Measurements from ENCODE around the gene ARHGAP22.

The ARHGAP22 gene

DNA sequence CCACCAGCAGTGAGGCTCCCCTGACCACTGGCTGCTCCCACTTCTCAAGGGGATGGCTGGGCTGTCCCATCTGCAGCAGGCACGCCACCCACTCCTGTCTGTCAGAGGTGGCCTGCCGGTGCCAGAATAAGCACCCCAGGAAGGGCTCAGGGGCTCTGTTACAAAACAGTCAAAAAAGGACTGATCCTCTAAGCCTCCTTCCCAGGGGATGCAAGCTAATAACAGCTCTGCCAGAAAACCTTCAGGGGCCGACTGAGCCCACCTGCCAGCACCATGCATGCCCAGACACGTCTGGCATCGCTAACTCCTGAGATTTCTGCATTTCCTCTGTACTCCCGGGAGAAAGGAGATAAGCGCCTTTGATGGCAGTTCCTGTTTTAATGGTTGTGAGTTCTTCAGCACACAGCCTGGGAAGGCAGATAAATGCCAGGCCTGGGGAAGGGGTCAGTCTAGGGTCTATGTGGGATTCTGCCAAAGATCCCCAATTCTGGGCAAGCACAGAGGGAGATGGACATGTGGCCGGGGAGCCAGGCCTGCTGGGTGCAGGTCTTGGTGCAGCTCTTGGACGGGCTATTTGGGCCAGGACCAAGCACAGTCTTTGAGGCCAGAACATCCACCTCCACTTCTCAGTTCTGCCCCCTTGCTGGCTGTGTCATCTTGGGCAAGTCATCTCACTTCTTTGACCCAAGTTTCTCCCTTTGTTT, 128.4 kb downstream of the ARHGAP22 start:
- H4K20me1 ChIP-seq = peaks cover 0 to 18% (median 0%) of the 10 kb centered on the region in 11 experiments; a peak in 3 of 22 replicates
- peaks cover 0 to 7% (median 0%) of the 10 kb centered on the region in 11 experiments; a peak in 2 of 22 replicates for H3K9me3 ChIP-seq (replicated peaks in 1 of 11)
- H3K4me1 ChIP-seq = peaks cover 31 to 65% (median 52%) of the 10 kb centered on the region in 10 experiments
- H3K4me2 ChIP-seq = peak overlapping the region; percentile 46 to 99 (median 90)
- H3K4me3 ChIP-seq = peak overlapping the region in 2 of 10 experiments; percentile 5 to 32; a peak in 3 of 20 replicates
- peaks cover 0 to 5% (median 0%) of the 10 kb centered on the region in 11 experiments; a peak in 2 of 22 replicates for H3K36me3 ChIP-seq
- peak overlapping the region in 6 of 11 experiments; percentile 42 to 78 (median 74); a peak in 13 of 22 replicates for H3K27ac ChIP-seq
- no peak for TF ChIP-seq Cebpa-rat (IDR thresholded peaks at IDR 0.05)
- no peaks in the 10 kb centered on the region for H3K27me3 ChIP-seq
- H3K9ac ChIP-seq = peak overlapping the region in 4 of 11 experiments; percentile 39 to 64 (median 58); a peak in 8 of 22 replicates

DNA sequence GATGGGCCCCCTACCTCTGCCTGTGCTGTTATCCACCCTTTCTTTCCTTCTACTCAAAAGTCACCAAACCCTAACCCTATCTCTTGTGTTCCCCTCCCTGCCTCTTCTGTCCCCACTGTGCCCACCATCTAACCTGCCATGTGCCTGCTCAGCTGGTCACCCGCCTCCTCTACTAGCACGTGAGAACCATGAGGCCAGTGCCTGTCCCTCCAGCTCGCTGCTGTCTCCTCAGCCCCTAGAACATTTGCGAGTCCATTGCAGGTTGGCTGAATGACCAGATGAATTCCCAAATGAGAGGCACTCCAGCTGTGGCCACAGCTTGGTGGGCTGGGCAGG, 129.0 kb downstream of the ARHGAP22 start:
- no peaks in the 10 kb centered on the region for H3K27me3 ChIP-seq
- H3K9ac ChIP-seq = peak overlapping the region in 4 of 11 experiments; percentile 39 to 64 (median 58); a peak in 8 of 22 replicates
- H3K9me3 ChIP-seq (replicated peaks in 1 of 11) = peaks cover 0 to 7% (median 0%) of the 10 kb centered on the region in 11 experiments; a peak in 2 of 22 replicates
- H3K4me1 ChIP-seq = peaks cover 36 to 68% (median 51%) of the 10 kb centered on the region in 10 experiments
- TF ChIP-seq Cebpa-rat (IDR thresholded peaks at IDR 0.05) = no peak
- peaks cover 0 to 18% (median 0%) of the 10 kb centered on the region in 11 experiments; a peak in 3 of 22 replicates for H4K20me1 ChIP-seq
- H3K4me3 ChIP-seq = peak overlapping the region in 2 of 10 experiments; percentile 5 to 32; a peak in 3 of 20 replicates
- H3K4me2 ChIP-seq = peak overlapping the region; percentile 46 to 99 (median 90)
- H3K36me3 ChIP-seq = peaks cover 0 to 5% (median 0%) of the 10 kb centered on the region in 11 experiments; a peak in 2 of 22 replicates
- peak overlapping the region in 6 of 11 experiments; percentile 42 to 78 (median 74); a peak in 13 of 22 replicates for H3K27ac ChIP-seq

- H3K27ac ChIP-seq = peak overlapping the region in 5 of 11 experiments; percentile 50 to 78 (median 76); a peak in 8 of 22 replicates
- peaks cover 0 to 5% (median 0%) of the 10 kb centered on the region in 11 experiments; a peak in 2 of 22 replicates for H3K36me3 ChIP-seq
- peaks cover 0 to 7% (median 0%) of the 10 kb centered on the region in 11 experiments; a peak in 2 of 22 replicates for H3K9me3 ChIP-seq (replicated peaks in 1 of 11)
- H3K27me3 ChIP-seq = no peaks in the 10 kb centered on the region
- no peak overlapping the region for H3K4me3 ChIP-seq
- H3K4me1 ChIP-seq = peaks cover 46 to 69% (median 56%) of the 10 kb centered on the region in 10 experiments
- TF ChIP-seq Cebpa-rat (IDR thresholded peaks at IDR 0.05) = no peak
- no peak overlapping the region for H3K9ac ChIP-seq
- peak overlapping the region; percentile 46 to 99 (median 90) for H3K4me2 ChIP-seq
- H4K20me1 ChIP-seq = peaks cover 0 to 21% (median 0%) of the 10 kb centered on the region in 11 experiments; a peak in 3 of 22 replicates
Measured at GRCh38 chr10:48474765-48475365, 130.0 kb downstream of the ARHGAP22 start.

GRCh38 chr10:48473704-48474103, 131.2 kb downstream of the ARHGAP22 start:
- Histone ChIP-seq H3K4me2 (no peak overlapping the region; a peak in 1 of 22 replicates), H3K9me3 (replicated peaks in 1 of 11) (peaks cover 0 to 7% (median 0%) of the 10 kb centered on the region in 11 experiments; a peak in 2 of 22 replicates), H3K27me3 (no peaks in the 10 kb centered on the region), H3K4me1 (peaks cover 52 to 70% (median 58%) of the 10 kb centered on the region in 10 experiments), H3K4me3 (no peak overlapping the region), H4K20me1 (peaks cover 0 to 28% (median 0%) of the 10 kb centered on the region in 11 experiments; a peak in 2 of 22 replicates), H3K36me3 (peaks cover 0 to 5% (median 0%) of the 10 kb centered on the region in 11 experiments; a peak in 2 of 22 replicates), H3K27ac (no peak overlapping the region), H3K9ac (no peak overlapping the region)
- TF ChIP-seq Cebpa-rat (IDR thresholded peaks at IDR 0.05) = no peak

- Histone ChIP-seq H3K9ac (no peak overlapping the region), H4K20me1 (peaks cover 0 to 28% (median 0%) of the 10 kb centered on the region in 11 experiments; a peak in 2 of 22 replicates), H3K27me3 (no peaks in the 10 kb centered on the region), H3K36me3 (peaks cover 0 to 5% (median 0%) of the 10 kb centered on the region in 11 experiments; a peak in 2 of 22 replicates), H3K27ac (no peak overlapping the region), H3K4me3 (no peak overlapping the region), H3K9me3 (replicated peaks in 1 of 11) (peaks cover 0 to 7% (median 0%) of the 10 kb centered on the region in 11 experiments; a peak in 2 of 22 replicates), H3K4me1 (peaks cover 49 to 66% (median 56%) of the 10 kb centered on the region in 10 experiments), H3K4me2 (no peak overlapping the region)
- TF ChIP-seq Cebpa-rat (IDR thresholded peaks at IDR 0.05) = no peak
Measured at GRCh38 chr10:48472501-48473069, 132.3 kb downstream of the ARHGAP22 start.

DNA sequence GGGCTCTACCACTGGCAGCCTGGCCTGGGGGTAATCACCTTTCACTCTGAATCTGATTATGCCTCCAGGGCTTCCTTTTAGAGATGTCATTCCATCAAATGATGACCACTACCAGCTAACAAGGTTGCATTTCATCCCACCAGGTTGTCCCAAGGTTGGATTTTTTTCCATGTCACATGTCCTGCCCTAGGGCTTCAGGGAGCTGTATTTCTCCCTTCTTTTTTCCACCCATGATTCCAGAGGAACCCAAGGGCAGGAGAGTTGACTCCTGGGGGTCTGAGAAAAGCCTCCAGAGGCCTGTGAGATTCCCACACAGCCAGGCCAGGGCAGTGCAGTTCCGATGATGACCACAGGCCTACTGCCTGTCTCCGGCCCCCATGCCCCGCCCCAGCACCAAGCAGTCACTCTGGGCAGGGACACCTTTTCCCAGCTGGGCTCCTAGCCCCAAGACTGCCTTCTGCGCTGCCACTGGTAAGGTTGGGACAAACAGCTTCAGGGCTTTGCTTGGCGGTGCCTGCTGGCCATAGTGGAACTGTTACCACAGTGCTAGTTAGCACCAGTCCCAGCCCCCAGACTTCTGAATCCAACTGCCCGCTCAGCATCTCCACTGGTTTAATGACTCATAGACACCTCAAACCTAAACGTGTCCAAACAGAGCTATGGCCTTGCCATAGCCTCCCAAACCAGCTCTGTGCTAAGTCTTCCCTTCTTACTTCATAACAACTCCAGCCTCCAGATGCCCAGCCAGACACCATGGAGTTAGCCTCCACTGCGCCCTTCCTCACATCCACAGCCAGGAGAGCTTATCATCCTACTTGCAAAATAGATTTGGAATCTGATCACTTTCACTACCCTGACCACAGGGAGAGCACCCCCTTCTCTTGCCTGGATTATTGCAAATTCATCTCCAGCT, 133.7 kb downstream of the ARHGAP22 start:
- TF ChIP-seq Cebpa-rat (IDR thresholded peaks at IDR 0.05) = no peak
- Histone ChIP-seq H3K27me3 (no peaks in the 10 kb centered on the region), H3K9ac (no peak overlapping the region)

GRCh38 chr10:48470115-48470892, 134.6 kb downstream of the ARHGAP22 start:
- Histone ChIP-seq H3K27ac (peak overlapping the region in 6 of 11 experiments; percentile 11 to 54 (median 28); a peak in 9 of 22 replicates), H4K20me1 (peaks cover 0 to 19% (median 0%) of the 10 kb centered on the region in 11 experiments; a peak in 2 of 22 replicates), H3K9ac (peak overlapping the region in 4 of 11 experiments; percentile 5 to 30 (median 22); a peak in 2 of 22 replicates), H3K4me2 (peak overlapping the region; percentile 41 to 78 (median 65)), H3K4me3 (no peak overlapping the region), H3K27me3 (no peaks in the 10 kb centered on the region), H3K36me3 (peaks cover 0 to 5% (median 0%) of the 10 kb centered on the region in 11 experiments; a peak in 1 of 22 replicates), H3K9me3 (replicated peaks in 1 of 11) (peaks cover 0 to 7% (median 0%) of the 10 kb centered on the region in 11 experiments; a peak in 2 of 22 replicates), H3K4me1 (peaks cover 27 to 45% (median 36%) of the 10 kb centered on the region in 10 experiments)
- no peak for TF ChIP-seq Cebpa-rat (IDR thresholded peaks at IDR 0.05)

More for the DNA sequence above, 133.7 kb downstream of the ARHGAP22 start:
- Histone ChIP-seq H4K20me1 (peaks cover 0 to 21% (median 0%) of the 10 kb centered on the region in 11 experiments; a peak in 2 of 22 replicates), H3K4me2 (peak overlapping the region; percentile 41 to 78 (median 65)), H3K9me3 (replicated peaks in 1 of 11) (peaks cover 0 to 7% (median 0%) of the 10 kb centered on the region in 11 experiments; a peak in 2 of 22 replicates), H3K4me1 (peaks cover 35 to 53% (median 45%) of the 10 kb centered on the region in 10 experiments), H3K27ac (peak overlapping the region in 2 of 11 experiments; percentile 40 to 54; a peak in 1 of 22 replicates), H3K36me3 (peaks cover 0 to 5% (median 0%) of the 10 kb centered on the region in 11 experiments; a peak in 1 of 22 replicates), H3K4me3 (no peak overlapping the region)
